Adipocyte (in vitro differentiated cells): Measurements from ENCODE around the gene EPHX1.

Source experiments
- DNase-seq: peaks from one replicate; pipeline ENCODE4 v3.0.0-alpha.2; 2015; ENCODE audit warnings: low read depth
- H3K27me3 ChIP-seq: replicated peaks from 2 replicates; pipeline ENCODE4 v1.7.0; 2013; ENCODE audit warnings: mild to moderate bottlenecking, low read length, moderate library complexity; ENCODE audit not compliant: control insufficient read depth, insufficient read depth
- H3K36me3 ChIP-seq: 2 replicates; pipeline ENCODE4 v1.7.0; 2013; ENCODE audit warnings: low read length, mild to moderate bottlenecking, moderate library complexity; ENCODE audit not compliant: control insufficient read depth, insufficient read depth, severe bottlenecking
- H3K4me1 ChIP-seq: 2 replicates; pipeline ENCODE4 v1.7.0; 2013; ENCODE audit warnings: mild to moderate bottlenecking, low read length, moderate library complexity; ENCODE audit not compliant: control insufficient read depth, insufficient read depth
- H3K4me3 ChIP-seq: 2 replicates; pipeline ENCODE4 v1.7.0; 2013; ENCODE audit warnings: mild to moderate bottlenecking, low read length, moderate library complexity
- H3K9ac ChIP-seq: 2 replicates; pipeline ENCODE4 v1.7.0; 2013; ENCODE audit warnings: mild to moderate bottlenecking, low read length, moderate library complexity
- H3K9me3 ChIP-seq: 2 replicates; pipeline ENCODE4 v1.7.0; 2013; ENCODE audit warnings: mild to moderate bottlenecking, low read length, moderate library complexity; ENCODE audit not compliant: control insufficient read depth

EPHX1 gene

DNA sequence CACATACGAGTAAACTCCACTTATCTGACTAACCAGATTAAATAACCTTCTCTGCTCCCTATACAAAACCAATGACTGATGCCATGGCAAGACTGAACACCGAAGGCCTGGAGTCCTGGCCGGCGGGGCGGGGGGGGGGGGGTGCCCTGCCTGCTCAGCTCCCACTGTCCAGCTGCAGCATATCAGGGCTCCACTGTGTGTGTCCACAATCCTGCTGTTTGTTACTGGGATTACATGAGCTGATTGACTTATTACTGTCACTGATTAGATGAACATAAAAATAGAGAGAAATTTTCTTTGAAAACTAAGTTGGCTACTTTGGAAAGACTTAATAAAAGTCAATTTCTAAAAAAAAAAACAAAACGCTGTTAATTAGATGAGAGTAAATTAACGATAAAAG is 47.3 kb downstream of the EPHX1 start:
- H3K9me3 ChIP-seq, result no peaks in the 10 kb centered on the region
- no peak overlapping the region for H3K4me3 ChIP-seq
- no peaks in the 10 kb centered on the region for H3K27me3 ChIP-seq
- H3K36me3 ChIP-seq, result peaks cover 90% of the 10 kb centered on the region
- H3K9ac ChIP-seq, result no peak overlapping the region
- no peak for DNase-seq
- no peaks in the 10 kb centered on the region for H3K4me1 ChIP-seq

DNA sequence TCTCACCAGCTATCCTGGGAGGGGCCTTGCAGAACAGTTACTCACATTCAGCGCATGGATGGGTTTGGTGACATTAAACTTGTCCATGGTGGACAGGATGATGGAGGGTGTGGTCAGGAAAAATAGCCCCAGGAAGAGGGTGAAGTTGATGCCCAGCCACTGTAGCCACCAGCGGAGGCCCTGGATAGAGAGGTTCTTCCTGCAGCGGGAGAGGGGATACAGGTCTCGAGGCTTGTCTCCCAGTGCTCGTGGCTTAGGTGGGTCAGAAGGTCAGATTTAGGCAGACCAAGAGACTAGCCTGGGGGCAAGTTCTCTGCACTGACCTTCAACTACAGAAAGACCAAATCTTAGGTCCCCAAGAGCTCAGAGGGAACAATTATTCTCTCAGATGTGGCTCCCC is 49.2 kb downstream of the EPHX1 start:
- no peak for DNase-seq
- Histone ChIP-seq H3K4me1 (no peaks in the 10 kb centered on the region), H3K4me3 (no peak overlapping the region), H3K9me3 (no peaks in the 10 kb centered on the region), H3K9ac (no peak overlapping the region), H3K27me3 (no peaks in the 10 kb centered on the region), H3K36me3 (peaks cover 87% of the 10 kb centered on the region)

DNA sequence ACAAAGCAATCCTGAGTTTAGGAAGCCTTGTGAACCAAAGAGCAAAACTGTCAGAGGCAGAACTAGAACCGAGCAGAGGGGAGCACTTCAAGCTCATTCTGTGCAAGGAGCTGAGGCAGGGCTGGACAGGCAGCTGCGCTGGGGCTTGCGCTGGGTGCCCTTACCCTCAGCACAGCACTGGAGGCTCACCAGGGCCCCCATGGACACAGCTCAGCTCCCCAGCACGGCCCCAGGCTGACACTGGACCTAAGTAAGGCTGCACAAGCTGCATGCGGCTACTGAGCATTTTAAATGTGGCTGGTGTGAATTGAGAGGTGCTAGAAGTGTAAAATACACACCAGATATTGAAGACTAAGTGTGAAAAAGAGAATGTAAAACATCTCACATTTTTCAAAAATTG is 50.2 kb downstream of the EPHX1 start:
- no peak overlapping the region for H3K4me3 ChIP-seq
- H3K9ac ChIP-seq, result no peak overlapping the region
- H3K36me3 ChIP-seq, result peaks cover 82% of the 10 kb centered on the region
- no peaks in the 10 kb centered on the region for H3K4me1 ChIP-seq
- H3K27me3 ChIP-seq, result no peaks in the 10 kb centered on the region
- no peaks in the 10 kb centered on the region for H3K9me3 ChIP-seq
- DNase-seq, result no peak

DNA sequence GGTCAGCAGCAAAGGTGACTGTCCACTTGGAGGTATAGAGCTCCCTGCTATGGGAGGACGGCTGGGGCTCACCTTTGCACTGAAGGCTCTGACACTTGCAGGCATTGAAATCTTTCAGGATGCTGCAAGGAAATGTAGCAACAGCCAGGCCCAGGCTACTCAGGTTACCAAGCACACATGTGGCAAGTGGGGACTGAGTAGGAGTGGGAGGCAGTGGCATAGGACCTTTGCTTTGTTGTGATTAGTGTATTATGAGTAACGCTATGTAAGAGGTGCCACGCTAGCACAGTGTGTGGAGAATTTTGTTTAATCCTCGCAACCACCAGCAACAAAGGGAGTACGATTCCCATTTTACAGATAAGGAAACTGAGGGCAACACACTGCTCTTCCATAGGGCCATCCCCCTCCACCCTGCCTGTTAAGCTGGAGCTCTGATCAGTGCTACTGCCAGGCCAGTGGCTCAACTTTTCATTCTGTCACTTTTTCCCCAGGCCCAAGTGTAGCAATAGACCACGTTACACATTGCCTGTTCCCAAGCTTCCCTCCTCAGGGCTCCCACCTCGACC is 51.0 kb downstream of the EPHX1 start:
- Histone ChIP-seq H3K27me3 (no peaks in the 10 kb centered on the region), H3K4me1 (peaks cover 2% of the 10 kb centered on the region), H3K36me3 (peaks cover 83% of the 10 kb centered on the region), H3K9me3 (no peaks in the 10 kb centered on the region), H3K4me3 (no peak overlapping the region), H3K9ac (no peak overlapping the region)
- no peak for DNase-seq

DNA sequence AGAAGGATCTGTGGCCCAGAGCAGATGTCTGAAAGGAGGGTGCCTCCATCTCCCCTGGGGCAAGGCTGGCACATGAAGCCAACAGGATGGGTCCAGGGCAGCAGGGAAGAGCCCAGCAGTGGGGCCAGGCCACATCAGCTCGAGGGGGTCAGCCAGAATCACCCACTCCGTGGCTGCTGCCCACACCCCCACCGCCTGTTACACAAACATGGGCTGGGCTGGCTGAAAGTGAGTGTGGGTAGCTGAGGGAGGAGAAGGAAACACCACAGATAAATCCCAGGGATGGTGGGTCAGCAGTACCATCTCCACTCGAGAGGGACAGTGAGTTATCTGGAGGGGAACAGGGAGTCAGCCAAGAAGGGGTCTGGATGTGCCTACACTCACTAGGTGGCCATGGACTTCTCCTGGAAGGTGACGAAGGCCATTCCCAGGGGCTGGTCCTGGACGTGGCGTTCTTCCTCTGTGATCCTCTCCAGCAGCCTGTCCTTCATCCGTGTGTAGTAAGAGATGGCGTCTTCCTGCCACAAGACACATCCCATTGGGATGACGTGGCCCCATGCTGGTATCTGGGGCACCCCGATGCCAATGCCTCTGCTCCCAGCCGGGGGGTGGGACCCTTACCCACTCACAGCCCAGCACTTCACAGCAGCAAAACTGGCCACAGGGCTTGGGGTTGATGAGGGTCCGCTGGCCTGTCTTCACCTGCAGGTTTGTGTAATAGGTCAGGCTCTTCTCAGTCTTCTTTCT is 52.1 kb downstream of the EPHX1 start:
- Histone ChIP-seq H3K9ac (no peak overlapping the region), H3K4me3 (no peak overlapping the region), H3K36me3 (peaks cover 84% of the 10 kb centered on the region), H3K27me3 (no peaks in the 10 kb centered on the region), H3K4me1 (peaks cover 7% of the 10 kb centered on the region), H3K9me3 (no peaks in the 10 kb centered on the region)
- DNase-seq, result no peak

DNA sequence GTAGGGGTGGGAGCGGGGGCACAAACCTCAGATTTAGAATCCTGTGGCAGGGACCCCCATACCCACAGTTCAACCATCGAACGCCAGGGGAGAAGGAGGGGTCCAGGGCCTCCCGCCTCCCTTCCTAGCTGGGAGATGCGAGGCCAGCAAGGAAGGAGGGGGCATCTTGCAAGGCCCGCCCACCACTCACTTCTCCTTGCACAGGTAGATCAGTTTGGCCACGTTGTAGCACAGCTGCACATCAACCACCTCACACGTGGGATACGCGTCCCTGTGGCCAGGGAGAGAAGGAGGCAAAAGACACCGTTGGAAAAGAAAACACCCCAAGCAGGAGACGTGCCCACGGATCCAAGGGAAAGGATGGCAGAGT is 52.6 kb downstream of the EPHX1 start:
- H3K4me1 ChIP-seq, result peaks cover 7% of the 10 kb centered on the region
- H3K4me3 ChIP-seq, result no peak overlapping the region
- no peaks in the 10 kb centered on the region for H3K27me3 ChIP-seq
- H3K9me3 ChIP-seq, result no peaks in the 10 kb centered on the region
- DNase-seq, result no peak
- peaks cover 84% of the 10 kb centered on the region for H3K36me3 ChIP-seq
- H3K9ac ChIP-seq, result no peak overlapping the region

DNA sequence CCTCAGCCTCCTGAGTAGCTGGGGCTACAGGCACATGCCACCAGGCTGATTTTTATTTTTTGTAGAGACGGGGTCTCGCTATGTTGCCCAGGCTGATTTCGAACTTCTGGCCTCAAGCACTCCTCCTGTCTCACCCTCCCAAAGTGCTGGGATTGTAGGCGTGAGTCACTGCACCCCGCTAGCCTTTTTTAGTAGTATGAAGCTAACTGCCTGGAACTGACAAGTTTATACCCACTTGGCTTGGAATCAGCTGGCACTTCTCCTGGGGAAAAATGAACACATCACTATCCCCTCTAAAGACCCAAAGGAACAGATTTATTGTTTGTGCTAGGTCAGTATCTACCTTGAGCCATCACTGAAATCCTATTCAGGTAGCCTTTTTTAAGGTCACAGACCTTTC is 53.2 kb downstream of the EPHX1 start:
- H3K36me3 ChIP-seq, result peaks cover 86% of the 10 kb centered on the region
- no peak overlapping the region for H3K4me3 ChIP-seq
- no peaks in the 10 kb centered on the region for H3K9me3 ChIP-seq
- no peak overlapping the region for H3K9ac ChIP-seq
- peaks cover 7% of the 10 kb centered on the region for H3K4me1 ChIP-seq
- no peak for DNase-seq
- no peaks in the 10 kb centered on the region for H3K27me3 ChIP-seq

DNA sequence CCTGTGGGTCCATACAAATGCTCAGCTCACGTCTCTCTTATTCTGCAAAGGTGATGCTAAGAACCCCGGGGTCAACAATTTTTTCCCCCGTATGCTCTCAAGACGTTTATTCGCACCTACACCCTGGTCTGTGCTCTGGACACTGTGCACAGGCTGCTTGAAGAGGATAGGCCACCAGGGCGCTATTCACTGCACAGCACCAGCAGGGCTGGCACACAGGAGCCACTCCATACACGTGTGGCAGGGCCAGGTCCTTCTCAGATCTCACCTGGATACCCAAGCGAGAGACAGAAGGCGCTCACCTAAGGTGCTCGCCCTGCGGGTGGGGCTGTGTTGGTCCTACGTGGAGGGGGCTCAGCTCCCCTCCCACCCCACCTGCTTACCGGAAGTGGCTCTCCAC is 55.6 kb downstream of the EPHX1 start:
- peaks cover 89% of the 10 kb centered on the region for H3K36me3 ChIP-seq

DNA sequence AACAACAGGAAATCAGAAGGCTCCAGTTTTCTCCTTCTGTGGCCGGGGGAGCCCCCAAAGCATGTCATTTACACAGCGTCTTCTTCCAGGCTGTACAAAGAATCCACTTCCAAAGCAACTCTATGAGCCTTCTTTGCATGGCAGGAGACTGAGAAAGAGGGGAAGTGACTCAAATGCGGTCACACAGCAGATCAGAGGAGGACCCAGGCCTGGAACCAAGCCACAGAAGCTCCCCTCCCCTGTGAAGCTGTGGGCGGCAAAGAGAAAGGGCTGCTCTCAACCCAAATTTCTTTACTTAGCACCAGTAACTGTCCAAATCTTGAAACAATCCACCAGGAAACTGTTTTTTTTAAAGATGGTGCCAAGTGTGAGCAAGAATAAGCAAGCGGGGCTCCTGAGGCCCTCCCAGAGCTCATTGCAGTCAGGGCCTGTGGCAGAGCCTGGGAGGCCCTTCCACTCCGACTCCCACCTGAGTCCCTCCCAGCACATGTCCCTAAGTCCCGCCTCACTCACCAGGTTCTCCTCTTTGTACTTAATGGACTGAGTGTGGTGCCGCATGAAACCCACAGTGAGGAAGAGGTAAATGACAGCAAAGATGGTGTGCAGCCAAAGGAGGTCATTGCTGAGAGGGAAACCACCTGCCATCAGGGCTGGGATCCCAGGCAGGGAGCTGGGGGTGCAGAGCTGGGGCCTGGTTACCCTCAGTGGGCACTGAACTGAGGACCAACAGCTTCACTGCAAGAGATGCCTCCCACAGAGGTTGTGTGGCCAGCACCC is 56.3 kb downstream of the EPHX1 start:
- Histone ChIP-seq H3K9ac (no peak overlapping the region), H3K9me3 (no peaks in the 10 kb centered on the region), H3K4me1 (peaks cover 7% of the 10 kb centered on the region), H3K27me3 (no peaks in the 10 kb centered on the region), H3K36me3 (peaks cover 89% of the 10 kb centered on the region), H3K4me3 (no peak overlapping the region)
- no peak for DNase-seq

More for the DNA sequence above, 55.6 kb downstream of the EPHX1 start:
- DNase-seq, result no peak
- H3K27me3 ChIP-seq, result no peaks in the 10 kb centered on the region
- no peak overlapping the region for H3K4me3 ChIP-seq
- H3K9me3 ChIP-seq, result no peaks in the 10 kb centered on the region
- H3K4me1 ChIP-seq, result peaks cover 7% of the 10 kb centered on the region
- H3K9ac ChIP-seq, result no peak overlapping the region

DNA sequence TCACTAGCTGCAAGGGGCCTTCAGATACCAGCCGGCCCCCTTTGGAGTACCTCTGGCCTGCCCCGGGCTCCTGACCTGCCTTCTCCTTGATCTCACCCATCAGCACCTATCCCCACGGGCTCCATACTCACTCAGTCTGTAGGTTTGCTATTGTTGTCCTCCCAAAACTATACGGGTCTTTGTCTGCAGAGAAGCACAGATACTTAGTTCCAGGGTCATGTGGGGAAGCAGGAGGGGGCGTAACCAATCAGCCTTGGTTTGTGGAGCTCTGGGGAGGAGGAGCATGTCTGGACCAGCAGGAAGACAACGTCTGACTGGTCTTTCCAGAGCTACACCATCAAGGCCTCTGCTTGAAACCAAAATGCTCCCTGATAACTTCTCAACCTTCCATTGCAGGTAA is 57.1 kb downstream of the EPHX1 start:
- Histone ChIP-seq H3K4me3 (no peak overlapping the region), H3K9me3 (no peaks in the 10 kb centered on the region), H3K36me3 (peaks cover 89% of the 10 kb centered on the region), H3K4me1 (peaks cover 7% of the 10 kb centered on the region), H3K9ac (no peak overlapping the region), H3K27me3 (no peaks in the 10 kb centered on the region)
- no peak for DNase-seq

DNA sequence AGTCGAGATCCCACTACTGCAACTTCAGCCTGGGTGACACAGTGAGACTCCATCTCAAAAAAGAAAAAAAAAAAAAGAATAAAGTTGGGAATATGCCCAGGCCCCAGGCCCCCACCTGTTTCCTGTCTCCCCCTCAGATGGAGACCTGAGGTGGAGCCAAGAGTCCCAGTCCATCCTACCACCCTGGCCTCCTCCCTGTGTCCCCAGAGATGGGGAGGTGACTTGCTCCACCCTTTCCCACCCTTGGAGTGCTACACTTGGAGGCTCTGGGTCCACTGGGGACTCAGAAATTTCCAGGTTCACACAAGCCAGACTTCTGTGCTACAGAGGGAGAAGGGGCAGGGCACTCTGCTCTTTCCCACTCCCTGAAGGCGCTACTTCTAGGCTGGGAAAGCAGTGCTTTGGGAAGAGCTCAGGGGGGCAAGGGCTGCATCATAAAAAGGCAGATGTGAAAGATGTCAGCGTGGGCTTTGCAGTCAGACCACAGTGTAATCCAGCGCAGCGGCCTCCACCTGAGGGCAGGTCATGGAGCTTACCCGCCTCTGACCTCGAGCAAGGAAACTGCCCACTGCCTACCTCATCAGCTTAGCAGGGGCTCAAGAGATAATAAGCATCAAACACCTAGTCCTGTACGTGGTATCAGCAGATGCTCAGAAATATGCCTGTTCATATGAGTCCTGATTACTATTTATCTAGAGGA is 58.9 kb downstream of the EPHX1 start:
- no peak overlapping the region for H3K4me3 ChIP-seq
- peaks cover 84% of the 10 kb centered on the region for H3K36me3 ChIP-seq
- no peak overlapping the region for H3K9ac ChIP-seq
- peaks cover 7% of the 10 kb centered on the region for H3K4me1 ChIP-seq
- H3K27me3 ChIP-seq, result no peaks in the 10 kb centered on the region
- DNase-seq, result no peak
- no peaks in the 10 kb centered on the region for H3K9me3 ChIP-seq
